Activated naive CD4-positive, alpha-beta T cell (primary cell): ENCODE measurements around the gene ARHGAP9.
"Not testable (repeated sequence)": the region's sequence is repeated elsewhere in the genome, so short reads cannot be mapped to it uniquely, and the experiment has no call there.

Experiments
- DNase-seq, 4 experiments: peaks; one replicate each; lab custom pipeline; 2025; lab: John Stamatoyannopoulos, UW

The ARHGAP9 gene

DNA sequence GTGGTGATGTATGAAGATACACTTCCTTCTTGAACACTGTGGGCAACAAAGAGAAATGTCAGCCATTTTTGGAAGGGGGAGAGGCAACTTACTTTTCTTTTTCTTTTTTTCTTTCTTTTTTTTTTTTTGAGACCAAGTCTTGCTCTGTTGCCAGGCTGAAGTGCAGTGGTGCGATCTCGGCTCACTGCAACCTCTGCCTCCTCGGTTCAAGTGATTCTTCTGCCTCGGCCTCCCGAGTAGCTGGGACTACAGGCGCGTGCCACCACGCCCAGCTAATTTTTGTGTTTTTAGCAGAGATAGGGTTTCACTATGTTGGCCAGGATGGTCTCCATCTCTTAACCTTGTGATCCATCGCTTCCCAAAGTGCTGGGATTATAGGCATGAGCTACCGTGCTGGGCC is 38.1 kb upstream of the ARHGAP9 start:
- DNase-seq = not testable (repeated sequence)

- DNase-seq = no peak
These were observed 37.5 kb upstream of the ARHGAP9 start for GRCh38 chr12:57517187-57517586.

DNA sequence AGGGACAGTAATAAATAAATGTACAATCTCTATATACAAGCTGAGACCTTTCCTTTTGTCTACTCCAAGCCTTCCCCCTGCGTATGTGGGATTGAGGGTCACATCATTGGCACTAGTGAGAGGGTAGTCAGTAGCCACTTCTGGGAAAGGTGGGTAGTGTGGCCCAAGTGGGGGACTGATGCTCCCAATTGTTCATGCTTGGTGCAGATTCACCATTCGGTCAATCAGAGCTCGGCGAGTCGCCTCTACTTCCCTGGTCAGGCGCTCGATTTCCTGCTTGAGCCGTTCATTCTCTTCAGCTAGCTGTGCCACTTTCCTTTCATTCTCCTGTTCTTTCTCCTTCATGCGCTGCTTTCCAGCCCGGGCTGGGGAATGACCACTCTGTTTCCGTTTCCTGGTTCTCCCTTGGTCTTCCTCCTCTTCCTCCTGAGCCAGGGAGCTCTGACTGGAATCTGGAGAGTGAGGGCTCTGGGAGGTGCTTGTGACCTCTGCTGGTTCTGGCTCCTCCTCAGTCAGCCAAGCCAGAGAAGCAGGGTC is 37.0 kb upstream of the ARHGAP9 start:
- no peak for DNase-seq

GRCh38 chr12:57515934-57516541 is 36.4 kb upstream of the ARHGAP9 start:
- no peak for DNase-seq

DNA sequence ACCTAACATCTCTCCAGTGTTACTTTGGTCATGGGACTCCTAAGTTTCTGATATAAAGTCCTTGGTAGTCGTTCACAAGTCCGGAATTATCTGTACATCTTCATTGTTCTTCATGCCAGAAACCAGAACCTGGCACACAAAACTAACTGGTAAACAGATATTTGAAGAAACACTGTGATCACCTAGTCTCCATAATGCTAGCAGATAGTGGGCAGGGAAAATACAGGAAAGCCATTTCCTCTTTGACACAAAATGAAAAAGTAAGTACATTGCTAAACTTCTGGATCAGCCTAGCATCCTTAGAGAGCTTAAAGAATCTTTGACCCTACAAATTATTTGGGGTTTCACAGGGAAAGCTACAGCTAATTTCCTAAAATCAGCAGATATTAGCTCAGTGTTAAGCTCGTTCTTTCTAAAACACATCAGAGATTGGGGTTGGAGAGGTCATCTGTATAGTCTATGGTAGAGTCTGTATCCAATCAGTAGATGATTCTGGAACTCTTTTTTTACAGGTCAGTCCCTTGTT is 35.8 kb upstream of the ARHGAP9 start:
- DNase-seq = no peak

- DNase-seq = no peak
These were observed 35.2 kb upstream of the ARHGAP9 start for GRCh38 chr12:57514720-57515407.

- not testable (repeated sequence) for DNase-seq
These were observed 34.6 kb upstream of the ARHGAP9 start for GRCh38 chr12:57514246-57514645.

DNA sequence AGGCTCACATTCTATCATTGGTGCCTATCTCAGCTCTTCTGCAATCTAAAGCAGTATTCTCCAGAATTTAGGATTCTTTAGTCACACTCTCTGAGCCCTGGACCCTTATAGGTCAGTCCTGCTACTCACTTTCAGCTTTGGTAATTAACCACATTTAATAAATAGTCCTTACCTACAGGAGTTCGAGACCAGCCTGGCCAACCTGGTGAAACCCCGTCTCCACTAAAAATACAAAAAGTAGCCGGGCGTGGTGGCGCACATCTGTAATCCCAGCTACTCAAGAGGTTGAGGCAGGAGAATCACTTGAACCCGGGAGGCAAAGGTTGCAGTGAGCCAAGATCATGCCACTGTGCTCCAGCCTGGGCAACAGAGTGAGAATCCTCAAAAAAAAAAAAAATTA is 34.0 kb upstream of the ARHGAP9 start:
- not testable (repeated sequence) for DNase-seq

DNA sequence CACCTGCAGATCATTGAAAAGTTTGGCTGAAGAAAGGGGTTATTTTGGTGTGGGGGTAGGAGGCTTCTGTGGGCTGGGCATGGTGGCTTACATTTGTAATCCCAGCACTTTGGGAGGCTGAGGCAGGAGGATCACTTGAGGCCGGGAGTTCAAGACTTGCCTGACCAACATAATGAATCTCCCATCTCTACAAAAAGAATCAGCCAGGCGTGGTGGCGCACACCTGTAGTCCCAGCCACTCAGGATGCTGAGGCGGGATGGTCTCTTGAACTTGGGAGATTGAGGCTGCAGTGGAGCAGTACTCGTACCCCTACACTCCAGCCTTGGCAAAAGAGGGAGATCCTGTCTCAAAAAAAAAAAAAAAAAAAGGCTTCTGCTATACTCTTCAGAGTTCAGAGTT is 33.6 kb upstream of the ARHGAP9 start:
- DNase-seq = no peak

- no peak for DNase-seq
These were observed 33.0 kb upstream of the ARHGAP9 start for GRCh38 chr12:57512665-57513064.

DNA sequence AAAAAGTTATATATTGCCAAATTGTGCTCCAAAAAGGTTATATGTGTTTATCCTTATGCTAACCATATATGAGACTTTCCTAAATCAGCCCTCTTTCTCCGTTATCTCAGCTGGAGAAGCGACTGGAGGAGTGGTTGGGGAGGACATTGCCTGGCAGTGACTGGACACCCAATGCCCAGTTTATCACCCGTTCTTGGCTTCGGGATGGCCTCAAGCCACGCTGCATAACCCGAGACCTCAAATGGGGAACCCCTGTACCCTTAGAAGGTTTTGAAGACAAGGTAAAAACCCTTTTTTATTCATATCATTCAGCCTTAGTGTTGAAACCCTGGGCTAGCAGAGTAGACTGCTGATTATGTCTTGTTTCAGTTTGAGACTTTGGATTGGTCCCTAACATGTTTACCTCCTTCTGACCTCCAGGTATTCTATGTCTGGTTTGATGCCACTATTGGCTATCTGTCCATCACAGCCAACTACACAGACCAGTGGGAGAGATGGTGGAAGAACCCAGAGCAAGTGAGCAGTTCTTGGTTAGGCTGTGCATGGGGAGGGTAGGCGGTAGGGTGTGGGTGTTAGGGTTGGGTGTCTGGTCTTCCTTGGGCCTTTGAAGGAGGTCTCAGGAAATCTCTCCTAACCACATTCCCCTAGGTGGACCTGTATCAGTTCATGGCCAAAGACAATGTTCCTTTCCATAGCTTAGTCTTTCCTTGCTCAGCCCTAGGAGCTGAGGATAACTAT is 32.1 kb upstream of the ARHGAP9 start:
- DNase-seq = no peak

DNA sequence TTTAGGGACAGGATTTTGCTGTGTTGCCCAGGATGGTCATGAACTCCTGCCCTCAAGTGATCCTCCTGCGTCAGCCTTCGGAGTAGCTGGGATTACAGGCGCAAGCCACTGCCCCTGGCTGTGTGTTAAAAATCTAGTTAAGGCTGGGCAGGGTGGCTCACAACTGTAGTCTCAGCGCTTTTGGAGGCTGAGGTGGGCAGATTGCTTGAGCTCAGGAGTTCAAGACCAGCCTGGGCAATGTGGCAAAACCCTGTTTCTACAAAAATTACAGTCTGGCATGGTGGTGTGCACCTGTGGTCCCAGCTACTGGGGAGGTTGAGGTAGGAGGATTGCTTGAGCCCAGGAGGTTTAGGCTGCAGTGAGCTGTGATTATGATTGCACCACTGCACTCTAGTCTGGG is 31.5 kb upstream of the ARHGAP9 start:
- DNase-seq = no peak

- DNase-seq = not testable (repeated sequence)
These were observed 28.1 kb upstream of the ARHGAP9 start for GRCh38 chr12:57507796-57508195.

- DNase-seq = not testable (repeated sequence)
These were observed 26.9 kb upstream of the ARHGAP9 start for GRCh38 chr12:57506541-57506940.

- DNase-seq = not testable (repeated sequence)
These were observed 22.8 kb upstream of the ARHGAP9 start for GRCh38 chr12:57502311-57502969.

DNA sequence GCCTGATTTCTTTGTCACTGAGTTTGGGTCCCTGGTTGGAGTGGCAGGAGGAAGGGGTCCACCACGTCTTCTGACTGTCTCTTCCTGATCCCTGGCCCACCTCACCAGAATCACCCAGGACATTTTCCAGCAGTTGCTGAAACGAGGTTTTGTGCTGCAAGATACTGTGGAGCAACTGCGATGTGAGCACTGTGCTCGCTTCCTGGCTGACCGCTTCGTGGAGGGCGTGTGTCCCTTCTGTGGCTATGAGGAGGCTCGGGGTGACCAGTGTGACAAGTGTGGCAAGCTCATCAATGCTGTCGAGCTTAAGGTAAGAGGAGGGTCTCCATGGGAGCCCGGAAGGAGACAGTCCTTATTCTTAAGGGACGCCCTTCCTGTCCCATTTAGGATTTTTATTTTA is 20.5 kb upstream of the ARHGAP9 start:
- no peak for DNase-seq

DNA sequence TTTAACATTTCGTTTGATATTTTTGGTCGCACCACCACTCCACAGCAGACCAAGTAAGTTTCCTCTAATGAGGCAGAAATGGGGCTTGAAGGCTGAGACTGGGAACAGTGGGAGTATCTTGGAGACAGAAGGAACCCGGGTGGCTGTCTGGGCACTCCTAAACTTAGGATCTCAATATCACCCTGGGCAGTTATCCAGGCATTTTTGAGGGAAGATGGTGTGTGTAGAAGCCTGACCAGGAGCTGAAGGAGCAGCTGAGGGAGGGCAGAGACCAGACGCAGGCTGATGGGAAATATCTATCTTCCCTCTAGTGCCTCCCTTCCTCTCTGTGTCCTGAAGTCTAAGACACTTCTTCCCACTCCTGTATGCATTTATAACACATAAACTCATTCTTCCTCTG is 18.9 kb upstream of the ARHGAP9 start:
- no peak for DNase-seq

GRCh38 chr12:57498132-57498502 is 18.5 kb upstream of the ARHGAP9 start:
- no peak for DNase-seq

GRCh38 chr12:57497223-57498131 is 17.8 kb upstream of the ARHGAP9 start:
- DNase-seq = no peak

DNA sequence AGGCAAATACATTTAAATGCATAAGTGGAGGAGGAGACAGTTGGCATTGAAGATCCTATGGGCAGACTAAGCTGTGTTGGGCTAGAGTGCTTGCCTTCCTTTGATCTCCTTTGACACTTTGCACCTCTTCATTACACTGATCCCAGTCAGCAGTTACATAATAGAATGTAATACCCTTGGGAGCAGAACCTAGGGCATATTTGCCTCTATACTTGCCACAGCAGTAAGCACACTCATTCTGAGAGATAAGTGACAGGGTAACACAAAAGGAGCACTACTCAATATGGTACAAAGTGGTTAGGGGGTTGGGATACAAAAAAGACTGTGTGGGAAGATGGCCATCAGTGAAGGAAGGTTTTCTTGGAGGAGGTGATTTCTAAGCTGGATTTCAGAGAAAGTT is 17.2 kb upstream of the ARHGAP9 start:
- no peak for DNase-seq

DNA sequence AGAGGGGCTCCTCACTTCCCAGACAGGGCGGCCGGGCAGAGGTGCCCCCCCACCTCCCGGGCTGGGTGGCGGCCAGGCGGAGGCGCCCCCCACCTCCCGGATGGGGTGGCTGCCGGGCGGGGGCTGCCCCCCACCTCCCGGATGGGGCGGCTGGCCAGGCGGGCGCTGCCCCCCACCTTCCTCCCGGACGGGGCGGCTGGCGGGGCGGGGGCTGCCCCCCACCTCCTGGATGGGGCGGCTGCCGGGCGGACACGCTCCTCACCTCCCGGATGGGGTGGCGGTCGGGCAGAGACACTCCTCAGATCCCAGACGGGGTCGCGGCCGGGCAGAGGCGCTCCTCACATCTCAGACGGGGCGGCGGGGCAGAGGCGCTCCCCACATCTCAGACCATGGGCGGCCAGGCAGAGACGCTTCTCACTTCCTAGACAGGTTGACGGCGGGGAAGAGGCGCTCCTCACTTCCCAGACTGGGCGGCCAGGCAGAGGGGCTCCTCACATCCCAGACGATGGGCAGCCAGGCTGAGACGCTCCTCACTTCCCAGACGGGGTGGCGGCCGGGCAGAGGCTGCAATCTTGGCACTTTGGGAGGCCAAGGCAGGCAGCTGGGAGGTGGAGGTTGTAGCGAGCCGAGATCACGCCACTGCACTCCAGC is 15.5 kb upstream of the ARHGAP9 start:
- not testable (repeated sequence) for DNase-seq
